NB4 (cell line): ENCODE data around the gene SIAH1.

Experiments
- CTCF ChIP-seq: IDR thresholded peaks from one replicate; pipeline ENCODE4 v1.5.1; 2012; ENCODE audit warnings: low read depth, low read length
- TF ChIP-seq, protein P1 (sequence below): IDR thresholded peaks from 2 replicates; pipeline ENCODE4 v1.6.1; 2011; ENCODE audit warnings: low read depth, low read length

GRCh38 chr16:48372744-48373143, 12.5 kb downstream of the SIAH1 start:
- TF ChIP-seq CTCF = no peak
- TF ChIP-seq, protein P1, sequence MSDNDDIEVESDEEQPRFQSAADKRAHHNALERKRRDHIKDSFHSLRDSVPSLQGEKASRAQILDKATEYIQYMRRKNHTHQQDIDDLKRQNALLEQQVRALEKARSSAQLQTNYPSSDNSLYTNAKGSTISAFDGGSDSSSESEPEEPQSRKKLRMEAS = no peak
